Measurements from ENCODE around the gene H3-3A.

Gene H3-3A

DNA sequence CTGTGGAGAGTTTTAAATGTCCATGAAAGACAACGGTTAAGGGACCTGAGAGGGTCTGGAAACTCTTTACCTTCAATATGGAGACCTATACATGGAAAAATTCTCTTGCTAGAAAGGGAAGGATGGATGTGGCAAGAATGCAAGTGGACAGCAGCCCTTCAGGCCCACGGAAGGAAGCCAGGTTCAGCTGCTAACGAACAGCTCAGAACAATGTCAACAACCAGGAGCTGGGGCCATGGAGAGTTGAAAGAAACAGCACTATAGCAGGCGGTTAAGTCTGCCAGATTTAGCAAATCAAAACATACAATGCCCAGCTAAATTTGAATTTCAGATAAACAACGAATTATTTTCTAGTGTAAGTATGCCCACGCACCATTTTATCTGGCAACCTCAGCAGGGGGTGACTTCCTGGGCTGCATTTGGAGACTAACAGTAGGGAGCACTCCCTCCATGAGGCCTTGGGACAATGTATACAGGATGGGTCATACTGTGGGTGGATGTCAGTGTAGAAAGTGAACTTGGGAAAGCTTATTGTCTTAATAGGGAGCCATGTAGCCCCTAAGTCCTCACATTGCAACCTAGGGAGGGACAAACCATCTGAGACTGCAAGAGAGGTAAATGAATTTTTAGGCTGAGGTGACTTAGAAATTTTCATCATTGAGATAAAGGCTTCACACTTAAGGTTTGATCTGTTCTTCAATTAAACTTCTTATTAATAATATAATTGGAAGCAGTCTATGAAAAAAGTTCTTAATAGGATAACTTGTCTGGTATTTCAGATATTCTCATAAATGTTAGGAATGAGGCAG lies 7.8 kb upstream of the H3-3A start:
- DNase-seq (ENCODE audit: low spot score), result no peak

DNA sequence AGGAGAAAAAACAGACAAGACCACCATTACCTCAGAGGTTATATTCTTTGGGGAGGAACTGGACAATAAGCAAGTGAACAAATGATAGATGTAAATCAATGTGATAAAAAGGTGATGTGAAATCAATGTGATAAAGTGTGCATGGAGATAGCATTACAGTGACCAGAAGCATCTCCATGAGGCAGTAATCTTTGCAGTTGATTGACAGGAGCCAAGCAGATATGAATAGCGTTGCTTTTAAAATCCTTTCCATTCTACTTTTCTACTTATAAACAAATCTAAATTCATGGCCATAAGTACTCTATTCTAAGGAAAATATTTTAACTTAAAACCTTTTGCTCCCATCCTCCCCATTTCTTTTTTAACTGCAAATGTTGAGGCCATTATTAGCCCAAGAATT lies 2.8 kb upstream of the H3-3A start:
- DNase-seq (ENCODE audit: low spot score), result no peak

DNA sequence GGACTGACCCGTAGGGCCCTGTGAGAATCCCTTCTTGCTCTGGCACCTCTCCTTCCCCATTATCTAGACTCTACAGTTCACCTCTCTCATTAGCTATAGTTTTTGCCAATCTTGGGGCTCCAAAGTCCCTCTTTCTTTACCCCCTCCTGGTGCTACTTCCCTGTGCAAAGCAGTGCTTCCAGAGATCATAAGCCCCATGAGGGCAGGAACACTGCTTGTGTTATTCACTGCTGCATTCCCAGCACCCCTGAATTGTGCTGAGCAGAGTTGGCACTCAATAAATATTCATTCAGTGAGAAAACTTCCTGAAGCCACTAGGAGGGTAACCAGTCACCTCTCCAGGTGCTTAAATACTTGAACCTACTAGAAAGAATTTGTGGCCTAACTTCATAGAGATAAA lies 2.1 kb upstream of the H3-3A start:
- no peak for DNase-seq (ENCODE audit: low spot score)

DNA sequence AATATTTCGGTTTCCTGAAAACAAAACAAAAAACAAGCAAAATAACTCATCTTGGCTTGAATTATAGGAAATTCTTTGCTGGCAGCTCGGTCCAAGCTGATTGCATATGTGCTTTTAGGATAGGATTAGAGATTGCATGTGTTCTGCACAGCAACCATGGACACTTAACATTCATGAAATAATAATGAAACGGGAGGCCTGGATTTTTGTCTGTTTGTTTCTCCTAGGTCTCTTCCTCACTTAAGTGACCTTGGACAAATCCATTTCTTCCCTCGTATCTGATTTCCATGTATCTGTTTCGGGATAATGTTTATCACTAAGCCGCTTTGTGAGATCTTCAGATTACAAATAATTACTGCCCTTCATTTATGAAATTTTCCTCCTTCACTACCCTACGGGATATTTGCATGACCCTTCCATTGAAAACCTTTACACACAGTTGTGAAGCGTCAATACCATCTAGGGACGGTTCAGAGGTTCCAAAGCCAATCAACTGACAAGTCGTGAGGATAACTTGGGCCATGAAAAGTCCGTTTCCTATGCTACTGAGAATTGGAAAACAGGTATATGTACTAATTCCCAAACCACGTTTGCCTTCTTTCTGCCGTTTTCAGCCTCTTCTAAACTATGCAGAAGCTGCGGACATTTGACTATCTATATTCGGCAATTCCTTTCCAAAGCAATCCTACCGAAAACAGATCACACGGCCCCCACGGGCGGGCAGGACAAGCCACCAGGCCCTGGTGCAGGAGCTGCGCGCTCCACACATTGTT lies 1.3 kb upstream of the H3-3A start:
- no peak for DNase-seq (ENCODE audit: low spot score)

DNA sequence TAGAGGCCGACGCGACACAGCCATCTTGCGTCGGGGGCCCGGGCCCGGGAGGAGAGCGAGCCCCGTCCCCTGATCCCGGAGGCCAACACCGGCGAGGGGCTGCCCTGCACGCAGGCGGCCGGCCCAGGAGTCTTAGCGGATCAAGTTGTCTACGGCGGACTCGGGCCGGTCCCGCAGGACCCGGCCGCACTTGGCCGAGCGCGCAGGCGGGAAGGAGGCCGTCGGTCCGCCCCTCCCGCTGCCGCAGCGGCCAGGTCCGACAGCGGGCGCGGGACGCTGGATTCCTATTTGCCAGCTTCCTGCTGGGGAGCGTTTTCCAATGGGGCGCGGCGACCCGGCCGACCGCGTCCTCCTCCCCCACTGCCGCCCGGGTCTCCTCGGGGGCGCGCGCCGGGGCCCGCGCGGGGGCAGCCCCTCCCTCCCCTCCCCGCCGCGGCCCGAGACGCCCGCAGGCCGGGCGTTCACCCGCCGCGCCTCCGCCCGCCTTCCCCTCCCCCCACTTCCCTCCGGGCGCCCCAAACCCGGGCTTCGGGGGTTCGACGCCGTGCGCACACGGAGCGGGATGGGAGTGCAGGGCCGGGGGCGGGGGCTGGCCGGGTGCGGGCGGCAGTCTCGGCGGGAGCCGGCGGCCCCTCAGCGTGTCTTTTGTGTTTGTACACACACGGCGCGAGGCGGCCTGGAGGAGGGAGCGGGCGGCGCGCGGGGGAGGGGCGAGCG lies 517 bp upstream of the H3-3A start:
- peak; percentile 38 for DNase-seq (ENCODE audit: low spot score)

DNA sequence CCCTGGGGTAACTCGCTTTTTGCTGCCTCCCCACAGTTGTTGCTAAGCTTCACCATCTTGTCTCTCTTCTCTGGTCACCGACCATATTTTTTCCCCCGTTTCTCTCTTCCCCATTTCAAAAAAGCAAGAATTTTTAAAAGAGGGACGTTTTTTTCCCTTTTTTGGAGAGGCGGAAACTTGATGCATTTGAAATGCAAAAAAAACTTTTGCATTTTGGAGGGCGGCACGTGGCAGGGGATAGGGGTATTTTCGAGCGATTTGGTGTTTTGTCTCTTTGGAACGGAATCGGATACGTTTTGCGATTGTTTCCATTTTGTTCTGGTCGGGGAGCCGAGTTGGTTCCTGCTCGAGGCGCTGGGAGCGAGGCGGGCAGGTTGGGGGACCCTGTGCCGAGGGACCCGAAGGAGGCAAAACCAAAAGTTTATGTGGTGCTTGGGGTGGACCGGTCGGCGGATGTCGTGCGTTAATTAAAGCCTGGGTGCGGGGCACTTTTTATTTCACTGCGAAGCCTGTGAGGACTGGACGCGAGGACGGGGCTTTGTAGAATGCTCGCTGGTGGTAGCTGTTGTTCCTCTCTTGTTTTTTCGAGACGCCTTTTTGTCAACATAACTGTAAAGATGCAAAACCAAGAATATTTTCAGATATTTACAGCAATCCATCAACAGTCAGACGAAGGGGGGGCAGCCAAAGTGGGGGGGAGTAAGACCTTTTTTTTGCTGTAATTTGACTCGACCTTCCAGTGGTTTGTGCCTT lies 884 bp downstream of the H3-3A start:
- no peak for DNase-seq (ENCODE audit: low spot score)

DNA sequence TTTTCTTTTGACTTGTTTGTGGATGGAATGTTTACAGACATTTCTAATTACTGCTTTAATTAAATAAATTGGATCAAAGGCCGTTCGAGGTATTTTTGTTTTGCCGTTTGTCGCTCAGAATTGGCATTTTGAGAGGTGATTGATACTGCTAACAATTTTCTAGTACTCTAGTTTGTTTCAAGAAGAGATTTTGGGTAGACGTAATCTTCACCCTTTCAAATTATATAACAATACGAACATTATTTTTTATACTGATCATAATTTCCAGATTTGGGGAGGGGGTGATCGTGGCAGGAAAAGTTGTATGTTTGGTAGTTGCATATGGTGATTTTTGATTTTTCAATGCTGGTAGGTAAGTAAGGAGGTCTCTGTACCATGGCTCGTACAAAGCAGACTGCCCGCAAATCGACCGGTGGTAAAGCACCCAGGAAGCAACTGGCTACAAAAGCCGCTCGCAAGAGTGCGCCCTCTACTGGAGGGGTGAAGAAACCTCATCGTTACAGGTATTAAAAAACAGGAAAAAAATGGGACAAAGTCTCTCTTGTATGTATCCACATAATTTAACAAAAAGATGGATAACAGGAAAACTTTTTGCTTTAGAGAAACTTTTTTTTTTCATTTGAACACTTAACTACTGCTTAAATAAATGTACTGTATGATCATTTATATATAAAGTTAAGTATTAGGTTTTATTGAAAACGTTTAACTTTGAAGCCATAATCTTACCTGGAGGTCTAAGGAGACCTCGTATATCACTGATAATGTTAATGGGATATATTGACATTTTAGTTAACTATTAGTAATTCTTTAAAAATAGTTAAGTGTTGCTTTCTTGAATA lies 1.7 kb downstream of the H3-3A start:
- peak; percentile 41 for DNase-seq (ENCODE audit: low spot score)

DNA sequence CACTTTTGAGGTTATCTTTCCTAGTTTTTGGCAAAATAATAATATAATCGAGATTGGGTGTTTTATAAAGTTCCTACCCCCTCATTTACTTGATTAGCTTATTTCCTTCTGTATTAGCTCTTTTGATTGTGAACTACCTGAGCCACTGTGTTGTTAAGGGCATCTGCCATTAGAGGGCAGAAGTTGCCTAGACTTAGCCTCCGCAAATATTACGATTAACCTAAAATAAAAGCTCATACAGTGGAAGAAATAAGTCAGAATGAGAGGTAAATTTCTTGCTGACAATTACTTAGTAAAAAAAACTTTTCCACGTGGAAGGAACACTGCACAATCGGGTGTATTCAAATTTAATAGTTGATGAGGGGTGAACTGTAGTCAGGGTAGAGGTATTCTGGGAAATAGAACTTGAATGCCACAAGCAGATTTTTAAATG lies 2.3 kb downstream of the H3-3A start:
- DNase-seq (ENCODE audit: low spot score), result peak; percentile 74

DNA sequence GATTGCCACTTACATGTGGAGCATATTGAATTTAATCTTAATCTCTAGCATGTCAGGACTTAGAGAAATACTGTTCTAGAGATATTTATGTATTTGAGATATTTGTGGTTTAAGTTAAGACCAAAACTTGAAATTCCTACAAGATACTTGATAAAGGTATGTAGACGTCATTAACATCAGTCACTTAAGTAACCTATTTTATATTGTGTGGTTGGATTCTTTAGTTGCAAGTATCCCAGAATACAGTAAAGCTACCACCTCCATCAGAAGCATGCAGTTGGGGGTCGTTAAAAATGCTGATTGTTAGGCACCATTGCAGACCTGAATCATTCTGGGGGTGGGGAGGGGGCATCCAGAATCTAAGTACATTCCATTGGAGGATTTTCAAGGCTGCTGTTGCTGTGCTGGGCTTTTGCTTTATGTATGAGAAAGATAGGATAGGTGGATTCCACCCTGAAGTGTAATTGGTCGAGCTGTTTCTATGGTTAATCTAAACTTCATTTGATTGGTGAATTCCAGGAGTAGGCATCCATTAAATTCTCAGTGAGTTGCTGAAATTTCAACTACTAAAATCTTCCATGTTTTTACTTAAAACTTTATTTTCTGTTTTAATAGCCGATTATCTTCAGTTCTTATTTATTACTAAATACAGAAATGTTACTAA lies 4.0 kb downstream of the H3-3A start:
- no peak for DNase-seq (ENCODE audit: low spot score)

DNA sequence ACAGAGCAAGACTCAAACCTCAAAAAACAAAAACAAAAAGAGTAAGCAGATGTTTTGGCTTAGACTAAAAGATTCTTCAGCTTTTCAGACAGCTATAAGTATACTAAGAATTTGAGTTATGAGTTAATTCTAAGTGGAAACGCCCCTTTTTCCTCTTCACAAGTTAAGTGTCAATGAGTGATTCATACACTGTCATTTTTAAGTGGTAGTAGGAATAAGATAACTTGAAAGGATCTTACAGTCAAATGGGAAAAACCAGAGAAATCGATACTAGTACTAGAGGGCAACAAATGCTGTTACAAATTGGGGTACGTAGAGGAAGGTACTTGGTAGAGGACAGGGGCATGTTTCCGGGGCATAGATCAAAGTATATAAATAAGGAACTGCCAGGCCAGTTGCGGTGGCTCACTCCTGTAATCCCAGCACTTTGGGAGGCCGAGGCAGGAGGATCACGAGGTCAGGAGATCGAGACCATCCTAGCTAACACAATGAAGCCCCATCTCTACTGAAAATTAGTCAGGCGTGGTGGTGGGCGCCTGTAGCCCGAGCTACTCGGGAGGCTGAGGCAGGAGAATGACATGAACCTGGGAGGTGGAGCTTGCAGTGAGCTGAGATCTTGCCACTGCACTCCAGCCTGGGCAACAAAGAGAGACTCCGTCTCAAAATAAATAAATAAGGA lies 7.4 kb downstream of the H3-3A start:
- DNase-seq (ENCODE audit: low spot score), result peak; percentile 54

DNA sequence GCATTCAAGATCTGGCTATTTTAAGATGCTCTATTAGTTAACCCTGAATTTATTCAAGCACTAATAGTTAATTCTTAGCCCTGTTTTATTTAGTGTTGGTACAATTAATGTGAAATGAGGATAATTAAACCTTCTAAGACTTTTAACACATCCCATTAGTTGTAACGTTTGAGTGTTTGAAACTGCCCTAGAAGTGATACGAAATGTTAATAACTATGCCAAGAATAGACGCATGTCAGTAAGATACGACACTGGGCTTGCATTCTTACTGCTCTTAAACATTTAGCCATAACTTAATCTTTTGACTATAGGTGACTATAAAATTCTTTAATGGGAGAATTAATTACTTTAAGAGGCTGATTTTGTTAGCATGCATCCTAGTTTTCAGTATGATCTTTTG lies 9.8 kb downstream of the H3-3A start:
- DNase-seq (ENCODE audit: low spot score), result no peak

DNA sequence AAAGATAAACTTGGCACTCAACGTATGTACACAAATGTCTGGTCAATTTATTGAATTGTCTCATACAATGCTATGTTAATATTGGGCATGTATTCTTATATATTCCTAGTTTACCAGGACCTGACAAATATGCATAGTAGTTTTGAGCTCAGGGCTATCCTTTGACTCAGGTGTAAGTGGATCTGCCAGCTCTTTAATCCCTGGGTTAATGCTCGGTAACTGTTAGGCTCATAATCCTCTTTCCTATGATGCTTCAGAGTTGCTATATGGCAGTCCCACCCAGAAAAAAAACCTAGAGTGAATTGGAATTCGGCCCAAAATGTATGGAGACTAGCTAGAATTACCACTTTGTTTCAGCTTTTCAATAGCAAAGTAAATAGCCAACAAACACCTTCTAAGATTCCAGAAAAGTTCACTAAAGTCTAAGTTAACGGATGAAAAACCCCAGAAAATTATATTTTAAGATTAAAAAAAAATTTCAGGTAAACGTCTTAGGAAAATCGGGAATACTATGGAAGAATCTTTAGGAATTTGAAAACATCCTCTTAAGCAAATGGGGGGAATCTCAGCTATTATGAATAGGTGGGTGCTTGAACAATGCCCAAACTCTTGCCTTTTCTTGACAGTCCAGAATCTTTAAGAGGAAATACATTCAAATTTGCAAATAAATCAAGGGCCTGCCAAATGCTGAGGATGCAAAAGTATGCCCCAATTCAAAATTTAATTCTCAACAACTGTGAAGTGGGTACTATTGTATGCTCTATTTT lies 10.9 kb downstream of the H3-3A start:
- DNase-seq (ENCODE audit: low spot score), result no peak

DNA sequence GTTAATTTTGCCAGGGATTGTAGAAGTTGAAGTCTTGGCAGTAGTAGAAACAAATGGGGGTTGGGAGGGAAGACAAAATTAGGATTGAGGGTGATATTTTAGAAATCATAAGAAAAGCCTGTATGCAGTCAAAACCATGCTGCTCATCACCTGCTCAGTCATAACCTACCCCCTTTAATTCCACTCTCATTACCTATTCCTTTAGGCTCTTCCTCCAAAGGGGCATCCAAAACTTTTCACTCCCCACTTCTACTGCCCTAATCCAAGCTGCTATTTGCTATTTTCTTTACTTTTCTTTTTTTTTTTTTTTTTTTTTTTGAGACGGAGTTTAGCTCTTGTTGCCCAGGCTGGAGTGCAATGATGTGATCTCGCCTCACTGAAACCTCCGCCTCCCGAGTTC lies 11.5 kb downstream of the H3-3A start:
- DNase-seq (ENCODE audit: low spot score), result no peak

DNA sequence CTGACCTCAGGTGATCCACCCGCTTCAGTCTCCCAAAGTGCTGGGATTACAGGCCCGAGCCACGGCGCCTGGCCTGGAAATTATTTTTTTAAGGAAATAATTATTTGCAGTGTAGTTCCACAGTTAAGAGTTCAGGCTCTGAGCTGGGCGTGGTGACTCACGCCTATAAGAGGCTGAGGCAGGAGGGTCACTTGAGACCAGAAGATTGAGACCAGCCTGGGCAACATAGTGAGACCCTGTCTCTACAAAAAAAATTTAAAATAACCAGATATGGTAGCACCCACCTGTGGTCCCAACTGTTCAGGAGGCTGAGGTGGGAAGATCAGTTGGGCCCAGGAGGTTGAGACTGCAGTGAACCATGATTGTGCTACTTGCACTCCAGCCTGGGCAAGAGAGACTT lies 13.9 kb downstream of the H3-3A start:
- DNase-seq (ENCODE audit: low spot score), result no peak

DNA sequence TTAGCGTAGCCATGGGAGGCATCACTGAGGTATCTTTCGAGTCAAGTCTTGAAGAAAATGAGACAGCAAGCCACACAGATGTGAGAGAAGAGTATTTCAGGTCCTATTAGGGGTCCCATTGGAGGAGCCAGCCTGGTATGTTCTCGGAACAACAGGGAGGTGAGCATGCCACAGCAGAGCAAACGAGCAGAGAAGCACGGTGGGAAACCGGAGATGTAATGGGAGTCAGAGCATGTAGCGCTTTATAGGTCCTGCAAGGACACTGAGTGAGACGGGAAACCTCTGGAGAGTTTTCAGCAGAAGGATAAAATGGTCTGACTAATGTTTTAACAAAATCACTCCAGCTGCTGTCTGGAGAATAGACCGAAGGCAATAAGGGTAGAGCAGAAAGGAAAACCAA lies 15.9 kb downstream of the H3-3A start:
- no peak for DNase-seq (ENCODE audit: low spot score)

DNA sequence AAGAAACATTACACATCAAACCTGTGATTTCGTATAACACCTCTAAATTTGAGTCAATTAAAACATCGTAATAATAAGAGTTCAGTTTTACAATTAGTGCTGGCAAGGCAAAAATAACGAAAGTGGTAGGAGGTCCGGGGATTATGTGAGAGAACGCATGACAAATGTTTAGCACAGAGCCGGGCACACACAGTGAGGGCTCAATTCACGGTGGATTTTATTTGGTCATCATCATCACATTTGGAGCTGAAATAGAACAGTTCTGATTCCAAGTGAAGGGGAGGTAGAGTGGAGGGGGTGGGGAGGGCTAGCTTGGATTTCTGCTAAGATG lies 20.0 kb downstream of the H3-3A start:
- DNase-seq (ENCODE audit: low spot score), result no peak

DNA sequence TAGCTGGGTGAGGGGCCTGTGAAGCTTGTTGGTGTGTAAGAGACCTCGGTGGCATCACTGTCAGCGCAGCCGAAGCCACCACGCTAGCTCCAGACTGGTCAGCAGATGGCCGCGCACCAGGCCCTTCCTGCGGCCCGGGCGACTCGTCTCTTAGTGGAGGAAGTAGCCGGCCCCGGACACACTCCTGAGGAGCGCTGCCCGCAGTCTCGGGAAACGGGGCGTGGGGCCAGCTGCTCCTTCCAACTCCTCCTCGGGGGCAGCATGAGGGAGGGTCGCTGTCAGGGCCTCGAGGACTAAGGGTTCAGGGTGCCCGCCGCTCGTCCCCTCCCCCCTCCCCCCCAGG lies 20.4 kb downstream of the H3-3A start:
- no peak for DNase-seq (ENCODE audit: low spot score)

DNA sequence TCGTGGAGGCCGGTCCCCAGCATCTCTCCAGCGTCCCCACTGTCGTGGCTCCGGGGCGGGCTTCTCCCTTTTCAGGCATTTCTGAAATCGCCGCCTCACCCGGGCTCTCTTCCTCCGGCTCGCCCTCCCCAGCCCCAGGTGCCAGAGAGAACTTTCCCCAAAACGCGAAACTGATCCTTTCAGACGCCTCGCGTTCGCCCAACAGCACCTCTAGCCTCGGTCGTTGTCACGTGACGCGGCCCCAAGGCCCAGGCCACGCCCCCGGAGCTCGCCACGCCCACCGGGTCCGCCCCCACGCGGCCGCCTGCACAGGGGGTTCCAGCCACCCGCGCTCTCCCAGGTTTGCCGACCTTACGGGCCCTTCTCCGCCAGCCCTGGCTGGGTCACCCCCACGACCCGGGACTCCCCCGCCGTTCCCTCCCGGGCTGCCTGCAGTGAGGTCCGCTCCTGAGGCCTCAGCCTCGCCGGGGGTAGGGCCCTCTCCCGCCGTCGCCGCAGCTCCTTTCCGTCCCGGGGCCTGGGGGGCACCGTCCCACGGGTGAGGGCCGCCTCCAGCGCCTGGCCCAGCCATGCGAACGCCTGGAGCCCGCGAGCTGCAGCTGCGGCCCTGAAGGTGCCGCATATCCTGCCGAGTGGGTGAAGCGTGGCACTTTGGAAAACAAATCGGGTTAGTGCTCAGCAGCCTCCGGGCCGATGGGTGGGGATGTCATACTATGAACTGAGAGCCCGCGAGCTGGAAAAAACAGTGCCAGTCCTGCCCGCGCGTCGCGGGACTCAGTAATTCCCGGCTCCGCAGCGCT lies 21.0 kb downstream of the H3-3A start:
- peak; percentile 91 for DNase-seq (ENCODE audit: low spot score)

Measured in CD4-positive, alpha-beta T cell treated with Interleukin-2 at 100 ng/mL for 4 hours (primary cell).